Glomerular visceral epithelial cell (primary cell): ENCODE measurements around the gene NRIP3.

Source experiments
- DNase-seq: peaks from one replicate; pipeline ENCODE4 v3.0.0-alpha.2; 2016; ENCODE audit errors: extremely low spot score

Gene NRIP3

GRCh38 chr11:9003573-9004182 is at the start of gene NRIP3:
Gene NRIP3 (minus strand): TSS chr11:9004001. CDS start chr11:9003935, 66 bp downstream.
- DNase-seq: peak; percentile 83

- peak; percentile 7 for DNase-seq
Measured at GRCh38 chr11:9052316-9052715, 48.5 kb upstream of the NRIP3 start.

DNA sequence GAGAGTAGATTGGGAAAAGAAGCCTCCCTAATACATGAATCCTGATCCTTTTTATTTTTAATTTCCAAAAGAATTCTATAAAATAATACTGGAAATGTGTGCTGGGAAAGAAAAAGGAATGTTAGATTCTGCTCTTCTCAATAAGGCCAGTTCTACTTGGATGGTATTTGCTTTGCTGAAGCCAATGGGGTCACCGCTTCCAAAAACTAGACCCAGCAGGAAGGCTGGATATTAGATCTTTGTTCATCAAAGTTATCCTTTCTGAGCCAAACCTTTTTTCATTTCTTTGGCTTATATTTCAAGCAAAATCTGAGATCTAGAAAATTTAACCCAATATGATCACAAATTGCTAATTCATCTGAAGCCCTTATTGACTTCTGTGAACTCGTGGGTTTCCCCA is 46.2 kb upstream of the NRIP3 start:
- DNase-seq: no peak

DNA sequence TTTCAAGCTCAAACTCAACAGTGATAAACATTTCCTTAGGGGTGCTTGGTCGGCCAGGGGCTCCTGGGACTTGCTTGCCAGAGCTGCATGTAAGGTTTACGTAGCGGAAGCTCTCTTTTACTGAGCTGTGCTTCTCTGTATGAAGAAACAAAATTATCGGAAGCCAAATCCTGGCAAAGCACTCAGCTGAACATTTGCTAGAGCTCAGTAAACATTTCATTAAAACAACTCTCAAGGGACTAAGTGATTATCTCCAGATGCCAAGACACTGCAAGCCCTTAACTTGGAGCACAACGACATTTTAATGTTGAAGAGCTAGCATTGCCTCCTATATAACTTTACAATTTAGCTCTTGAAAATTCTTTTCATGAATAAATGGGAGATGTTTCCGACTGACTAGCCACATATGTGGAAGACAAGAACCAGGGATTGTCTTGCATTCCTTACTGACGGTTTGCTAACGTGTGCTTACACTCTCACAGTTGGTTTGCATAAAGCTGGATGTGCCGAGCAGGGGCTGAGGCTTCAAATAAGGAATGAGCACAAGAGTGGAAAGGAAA is 44.2 kb upstream of the NRIP3 start:
- DNase-seq: no peak

GRCh38 chr11:9046481-9046880 is 42.7 kb upstream of the NRIP3 start:
- DNase-seq: no peak

- DNase-seq: no peak
Measured at GRCh38 chr11:9042488-9042887, 38.7 kb upstream of the NRIP3 start.

GRCh38 chr11:9041747-9042146 is 37.9 kb upstream of the NRIP3 start:
- DNase-seq: no peak

DNA sequence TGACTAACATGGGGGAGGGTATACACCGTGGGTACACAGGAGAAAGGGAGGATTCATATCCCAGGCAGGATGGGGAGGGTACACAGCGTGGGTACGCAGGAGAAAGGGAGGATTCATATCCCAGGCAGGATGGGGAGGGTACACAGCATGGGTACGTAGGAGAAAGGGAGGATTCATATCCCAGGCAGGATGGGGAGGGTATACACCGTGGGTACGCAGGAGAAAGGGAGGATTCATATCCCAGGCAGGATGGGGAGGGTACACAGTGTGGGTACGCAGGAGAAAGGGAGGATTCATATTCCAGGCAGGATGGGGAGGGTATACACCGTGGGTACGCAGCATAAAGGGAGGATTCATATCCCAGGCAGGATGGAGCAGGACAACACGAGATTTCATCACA is 36.6 kb upstream of the NRIP3 start:
- DNase-seq: no peak

GRCh38 chr11:9039863-9040262 is 36.1 kb upstream of the NRIP3 start:
- DNase-seq: no peak

DNA sequence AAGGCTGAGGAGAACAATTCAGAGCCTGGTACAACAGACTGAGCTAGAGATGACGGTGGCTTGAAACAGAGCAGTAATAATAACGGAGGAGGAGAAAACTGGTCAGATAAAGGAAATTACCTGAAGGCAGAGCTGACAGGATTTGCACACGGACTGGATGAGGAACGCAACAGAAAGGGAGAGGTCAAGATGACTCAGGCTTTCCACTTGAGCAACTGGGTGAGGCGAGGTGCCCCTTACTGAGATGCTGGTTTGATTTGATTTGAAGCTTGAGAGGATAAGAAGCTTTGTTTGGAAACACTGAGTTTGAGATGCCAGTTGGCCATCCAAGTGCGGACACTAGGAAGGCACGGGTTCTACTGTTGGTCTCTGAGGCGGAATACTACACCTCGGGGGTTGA is 35.4 kb upstream of the NRIP3 start:
- DNase-seq: peak; percentile 70

DNA sequence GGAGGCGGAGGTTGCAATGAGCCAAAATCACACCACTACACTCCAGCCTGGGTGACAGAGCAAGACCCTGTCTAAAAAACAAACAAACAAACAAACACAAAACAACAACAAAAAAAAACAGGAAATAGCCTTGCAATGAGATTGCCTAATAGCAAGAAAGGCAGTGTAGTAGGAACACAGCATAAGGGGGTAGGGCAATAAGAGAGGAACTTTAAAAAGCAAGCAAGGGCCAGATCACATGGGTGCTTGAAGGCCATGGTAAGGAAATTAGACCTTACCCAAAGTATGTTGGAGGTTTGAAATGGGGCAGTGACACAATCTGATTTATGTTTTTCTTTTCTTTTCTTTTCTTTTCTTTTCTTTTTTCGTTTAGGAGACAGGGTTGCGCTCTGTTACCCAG is 34.7 kb upstream of the NRIP3 start:
- no peak for DNase-seq

GRCh38 chr11:9037963-9038362 is 34.2 kb upstream of the NRIP3 start:
- DNase-seq: no peak

GRCh38 chr11:9037046-9037780 is 33.4 kb upstream of the NRIP3 start:
- DNase-seq: no peak

DNA sequence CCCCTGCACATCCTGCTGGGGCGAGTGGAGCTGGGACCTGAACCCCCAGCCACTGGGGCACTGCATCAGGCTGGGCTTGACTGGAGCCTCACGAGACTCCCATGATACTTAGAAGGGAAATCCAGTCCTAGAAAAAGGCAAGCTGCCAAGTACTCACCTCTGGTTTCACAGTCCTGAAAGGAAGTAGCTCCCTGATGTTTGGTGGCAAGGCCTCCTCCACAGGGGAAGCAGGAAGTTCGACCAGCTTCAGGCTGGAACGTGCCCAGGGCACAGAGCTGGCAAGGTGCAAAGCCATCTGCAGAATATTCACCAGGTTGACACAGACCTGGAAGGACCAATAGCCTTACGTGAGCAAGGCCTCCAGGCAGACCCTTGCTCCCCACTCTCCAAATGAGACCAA is 26.8 kb upstream of the NRIP3 start:
- DNase-seq: no peak

DNA sequence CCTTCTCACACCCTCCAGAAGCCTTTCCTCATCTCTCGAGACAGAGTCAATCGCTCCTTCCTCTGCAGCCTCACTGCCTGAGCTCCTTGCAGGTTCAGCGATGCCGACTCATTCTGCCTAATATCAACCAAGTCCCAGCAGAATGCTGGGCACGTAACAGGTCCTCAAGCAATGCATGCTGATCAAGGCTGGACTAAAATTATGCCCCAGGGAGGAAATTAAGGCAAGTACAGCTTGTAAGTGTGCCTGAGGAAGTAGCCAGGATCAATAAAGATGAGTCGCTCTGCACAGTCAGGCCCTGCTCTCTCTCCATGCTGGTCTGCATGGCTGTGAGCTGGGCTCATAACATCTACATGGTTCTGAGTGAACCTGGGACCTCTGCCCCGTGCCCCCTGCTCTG is 25.6 kb upstream of the NRIP3 start:
- no peak for DNase-seq

DNA sequence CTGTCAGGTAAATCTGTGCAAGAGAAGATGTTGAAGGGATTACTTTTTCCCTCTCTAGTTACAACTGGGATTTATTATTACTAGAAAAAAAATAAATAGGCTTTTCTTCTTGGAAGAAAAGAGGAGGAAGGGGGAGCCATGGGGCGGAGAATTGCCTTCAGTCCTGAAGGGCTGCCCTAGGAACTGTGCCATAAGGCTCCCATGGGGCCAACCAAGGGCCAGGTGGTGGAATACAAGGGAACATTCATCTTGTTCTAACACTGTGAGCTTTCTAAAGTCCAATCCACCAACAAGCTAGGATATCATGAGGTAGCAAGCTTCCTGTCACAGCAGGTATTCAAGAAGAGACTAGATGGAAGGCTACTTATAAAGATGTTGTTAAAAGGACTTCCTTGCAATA is 24.8 kb upstream of the NRIP3 start:
- DNase-seq: no peak

- DNase-seq: no peak
Measured at GRCh38 chr11:9025101-9025850, 21.5 kb upstream of the NRIP3 start.

- DNase-seq: no peak
Measured at GRCh38 chr11:9022961-9023680, 19.3 kb upstream of the NRIP3 start.

DNA sequence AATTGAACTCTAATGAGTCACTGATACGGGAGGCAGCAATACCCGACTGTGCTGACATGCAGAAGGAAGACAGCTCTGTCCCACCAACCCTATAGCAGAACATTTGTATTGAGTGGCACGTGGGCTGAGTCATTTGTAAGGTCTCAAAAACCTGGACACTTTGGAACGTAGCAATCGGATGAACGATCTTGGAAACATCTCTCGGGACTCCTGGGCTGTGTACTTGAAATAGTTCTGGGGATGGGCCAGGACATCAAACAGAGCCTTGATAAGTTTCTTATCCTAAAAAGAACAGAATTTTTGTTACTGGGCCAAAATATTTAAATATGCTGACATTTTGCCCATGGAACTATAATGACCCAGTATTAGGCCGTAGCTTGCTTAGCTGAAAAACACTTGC is 17.1 kb upstream of the NRIP3 start:
- DNase-seq: no peak

DNA sequence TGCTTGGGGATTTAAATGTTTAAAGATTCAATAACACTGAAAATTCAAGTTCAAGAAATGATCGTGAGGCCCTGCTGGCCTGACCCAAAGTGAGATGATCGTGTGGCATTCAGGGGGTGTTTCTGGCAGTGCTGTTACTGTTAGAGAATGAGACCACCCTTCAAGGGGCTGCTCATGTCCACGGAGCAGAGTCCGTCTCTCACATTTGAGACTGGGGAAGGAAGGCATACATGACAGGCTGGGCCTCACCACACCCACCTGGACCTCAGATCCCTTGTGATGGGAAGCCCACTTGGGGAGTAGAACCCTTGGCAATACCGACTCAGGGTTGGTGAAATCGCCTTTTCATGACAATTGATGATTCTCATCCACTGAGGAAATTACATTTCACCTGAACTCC is 16.1 kb upstream of the NRIP3 start:
- DNase-seq: no peak

GRCh38 chr11:9017773-9018172 is 14.0 kb upstream of the NRIP3 start:
- no peak for DNase-seq
